ENCODE data around the gene CCT6A.
"Not testable (repeated sequence)": the region's sequence is repeated elsewhere in the genome, so short reads cannot be mapped to it uniquely, and the experiment has no call there.

The CCT6A gene

DNA sequence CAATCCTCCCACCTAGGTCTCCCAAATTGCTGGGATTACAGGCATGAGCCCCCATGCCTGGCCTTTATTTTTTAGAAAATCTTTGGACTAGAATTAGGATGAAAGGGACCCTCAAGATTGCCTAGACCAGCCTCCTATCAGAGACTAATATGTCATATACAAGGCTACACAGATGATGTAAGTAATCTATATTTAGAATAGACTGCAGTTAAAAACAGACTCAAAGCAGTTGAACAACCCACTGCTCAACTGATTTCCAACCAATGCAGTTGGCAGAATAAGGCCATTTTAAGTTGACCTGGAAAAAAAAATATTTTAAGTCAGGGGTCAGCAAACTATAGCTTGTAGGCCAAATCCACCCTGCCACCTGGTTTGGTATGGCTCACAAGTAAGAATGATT lies 28.1 kb upstream of the CCT6A start:
- no peak for DNase-seq (ENCODE audit: low spot score)
- in situ Hi-C loops (cut with MboI; ENCODE audit: low pct_unique_long_range_greater_than_20kb, low sequenced_read_pairs, unreplicated experiment), result no loop called here
- TF ChIP-seq, protein P1, sequence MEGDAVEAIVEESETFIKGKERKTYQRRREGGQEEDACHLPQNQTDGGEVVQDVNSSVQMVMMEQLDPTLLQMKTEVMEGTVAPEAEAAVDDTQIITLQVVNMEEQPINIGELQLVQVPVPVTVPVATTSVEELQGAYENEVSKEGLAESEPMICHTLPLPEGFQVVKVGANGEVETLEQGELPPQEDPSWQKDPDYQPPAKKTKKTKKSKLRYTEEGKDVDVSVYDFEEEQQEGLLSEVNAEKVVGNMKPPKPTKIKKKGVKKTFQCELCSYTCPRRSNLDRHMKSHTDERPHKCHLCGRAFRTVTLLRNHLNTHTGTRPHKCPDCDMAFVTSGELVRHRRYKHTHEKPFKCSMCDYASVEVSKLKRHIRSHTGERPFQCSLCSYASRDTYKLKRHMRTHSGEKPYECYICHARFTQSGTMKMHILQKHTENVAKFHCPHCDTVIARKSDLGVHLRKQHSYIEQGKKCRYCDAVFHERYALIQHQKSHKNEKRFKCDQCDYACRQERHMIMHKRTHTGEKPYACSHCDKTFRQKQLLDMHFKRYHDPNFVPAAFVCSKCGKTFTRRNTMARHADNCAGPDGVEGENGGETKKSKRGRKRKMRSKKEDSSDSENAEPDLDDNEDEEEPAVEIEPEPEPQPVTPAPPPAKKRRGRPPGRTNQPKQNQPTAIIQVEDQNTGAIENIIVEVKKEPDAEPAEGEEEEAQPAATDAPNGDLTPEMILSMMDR (IDR thresholded peaks at IDR 0.05; ENCODE audit: extremely low read depth, insufficient read depth, missing control alignments), result no peak

GRCh38 chr7:56026538-56026937 lies 25.0 kb upstream of the CCT6A start:
- in situ Hi-C loops (cut with MboI; ENCODE audit: low pct_unique_long_range_greater_than_20kb, low sequenced_read_pairs, unreplicated experiment), result no loop called here
- no peak for DNase-seq (ENCODE audit: low spot score)
- TF ChIP-seq, protein P1 (IDR thresholded peaks at IDR 0.05; ENCODE audit: extremely low read depth, insufficient read depth, missing control alignments), result no peak

DNA sequence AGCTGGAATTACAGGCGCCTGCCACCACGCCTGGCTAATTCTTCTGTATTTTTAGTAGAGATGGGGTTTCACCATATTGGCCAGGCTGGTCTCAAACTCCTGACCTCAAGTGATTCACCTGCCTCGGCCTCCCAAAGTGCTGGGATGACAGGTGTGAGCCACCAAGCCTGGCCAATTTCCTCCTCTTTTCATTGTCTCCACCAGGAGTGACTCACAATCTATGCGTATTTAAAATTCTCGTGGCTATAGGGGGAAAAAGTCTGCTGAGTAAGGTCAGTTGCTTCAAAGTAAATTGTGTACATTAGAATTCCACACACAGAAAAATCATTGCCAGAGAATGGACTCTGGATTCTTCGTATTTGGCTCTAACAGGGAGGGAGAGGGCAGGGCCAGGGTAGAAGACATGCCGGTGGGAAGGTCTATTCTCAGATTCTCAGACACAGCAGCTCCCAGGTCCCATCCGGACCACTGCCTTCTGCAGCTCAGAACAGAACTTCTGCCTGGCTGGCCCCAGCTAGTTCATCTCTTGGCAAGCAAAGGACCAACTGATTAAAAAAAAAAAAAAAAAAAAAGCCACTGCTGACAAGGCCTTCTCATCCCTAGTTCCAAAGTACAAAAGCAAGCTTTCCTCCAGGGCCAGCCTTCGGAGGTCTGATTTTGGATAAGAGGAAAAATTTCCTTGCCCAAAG lies 22.5 kb upstream of the CCT6A start:
- in situ Hi-C loops (cut with MboI; ENCODE audit: low pct_unique_long_range_greater_than_20kb, low sequenced_read_pairs, unreplicated experiment), result no loop called here
- TF ChIP-seq, protein P1 (IDR thresholded peaks at IDR 0.05; ENCODE audit: extremely low read depth, insufficient read depth, missing control alignments), result no peak
- no peak for DNase-seq (ENCODE audit: low spot score)

DNA sequence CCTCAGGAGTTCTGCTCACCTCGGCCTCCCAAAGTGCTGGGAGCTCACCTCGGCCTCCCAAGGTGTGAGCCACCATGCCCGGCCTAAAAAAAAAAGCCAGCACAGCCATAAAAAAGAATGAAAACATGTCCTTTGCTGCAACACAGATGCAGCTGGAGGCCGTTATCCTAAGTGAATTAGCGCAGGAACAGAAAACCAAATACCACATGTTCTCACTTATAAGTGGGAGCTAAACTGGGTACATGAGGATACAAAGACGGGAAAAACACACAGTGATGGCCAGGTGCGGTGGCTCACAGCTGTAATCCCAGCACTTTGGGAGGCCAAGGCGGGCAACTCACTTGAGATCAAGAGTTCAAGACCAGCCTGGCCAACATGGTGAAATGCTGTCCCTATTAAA lies 21.2 kb upstream of the CCT6A start:
- TF ChIP-seq, protein P1 (IDR thresholded peaks at IDR 0.05; ENCODE audit: extremely low read depth, insufficient read depth, missing control alignments), result no peak
- in situ Hi-C loops (cut with MboI; ENCODE audit: low pct_unique_long_range_greater_than_20kb, low sequenced_read_pairs, unreplicated experiment), result no loop called here
- no peak for DNase-seq (ENCODE audit: low spot score)

DNA sequence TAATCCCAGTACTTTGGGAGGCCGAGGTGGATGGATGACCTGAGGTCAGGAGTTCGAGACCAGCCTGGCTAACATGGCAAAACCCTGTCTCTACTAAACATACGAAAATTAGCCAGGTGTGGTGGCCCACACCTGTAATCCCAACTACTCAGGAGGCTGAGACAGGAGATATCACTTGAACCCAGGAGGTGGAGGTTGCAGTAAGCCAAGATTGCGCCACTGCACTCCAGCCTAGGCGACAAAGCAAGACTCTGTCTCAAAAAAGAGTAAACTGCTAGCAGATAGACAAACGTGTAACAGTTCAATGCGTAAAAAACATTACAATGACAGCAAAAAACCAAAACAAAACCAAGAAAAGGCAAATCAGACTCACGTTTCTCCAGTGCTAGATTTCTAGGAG lies 20.0 kb upstream of the CCT6A start:
- in situ Hi-C loops (cut with MboI; ENCODE audit: low pct_unique_long_range_greater_than_20kb, low sequenced_read_pairs, unreplicated experiment); DNase-seq (ENCODE audit: low spot score): not testable (repeated sequence)

DNA sequence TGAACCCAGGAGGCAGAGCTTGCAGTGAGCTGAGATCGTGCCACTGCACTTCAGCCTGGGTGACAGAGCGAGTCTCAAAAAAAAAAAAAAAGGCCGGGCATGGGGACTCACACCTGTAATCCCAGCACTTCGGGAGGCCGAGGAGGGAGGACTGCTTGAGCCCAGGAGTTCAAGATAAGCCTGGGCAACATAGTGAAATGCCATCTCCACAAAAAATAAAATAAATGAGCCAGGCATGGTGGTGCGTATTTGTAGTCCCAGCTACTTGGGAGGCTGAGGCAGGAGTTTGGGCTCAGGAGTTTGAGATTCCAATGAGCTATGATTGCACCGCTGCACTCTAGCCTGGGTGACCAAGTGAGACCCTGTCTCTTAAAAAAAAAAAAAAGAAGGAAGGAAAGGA lies 19.0 kb upstream of the CCT6A start:
- DNase-seq (ENCODE audit: low spot score); in situ Hi-C loops (cut with MboI; ENCODE audit: low pct_unique_long_range_greater_than_20kb, low sequenced_read_pairs, unreplicated experiment): not testable (repeated sequence)

DNA sequence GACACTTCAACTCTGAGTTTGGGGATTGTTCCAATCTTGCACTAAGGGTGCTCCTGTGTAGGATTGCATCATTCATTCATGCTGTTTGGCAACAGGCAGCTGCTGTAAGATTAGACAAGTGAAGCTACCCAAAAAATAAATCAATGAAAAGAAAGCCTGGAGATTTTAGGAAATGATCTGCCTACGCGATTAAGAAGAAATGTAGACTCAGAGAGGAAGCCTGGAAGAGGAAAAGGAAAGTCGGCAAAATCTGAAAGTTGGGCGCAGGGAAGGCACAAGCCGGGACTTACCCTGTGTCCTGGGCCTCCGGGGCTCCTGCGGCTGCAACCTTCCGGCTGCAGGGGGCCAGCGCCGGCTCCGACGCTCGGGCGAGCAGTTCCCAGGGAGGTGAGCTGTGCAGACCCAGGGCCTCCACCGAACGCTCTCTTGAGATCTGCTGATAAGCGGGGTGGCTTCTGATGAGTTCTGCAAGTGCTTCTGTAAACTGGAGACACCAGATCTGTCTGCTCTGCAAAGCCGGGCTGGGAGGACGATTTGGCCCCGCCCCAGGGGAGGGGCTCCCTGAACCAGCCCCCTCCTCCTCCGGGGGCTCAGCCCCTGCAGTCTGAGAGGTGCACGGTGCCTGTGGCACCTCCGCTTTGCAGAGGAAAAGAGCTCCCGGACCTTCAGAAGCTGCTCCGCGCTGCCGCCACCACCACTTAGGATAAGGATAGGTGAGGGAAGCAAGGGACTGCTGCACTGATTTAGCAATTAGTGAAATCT lies 17.7 kb upstream of the CCT6A start:
- peak; percentile 87 for DNase-seq (ENCODE audit: low spot score)
- TF ChIP-seq, protein P1 (IDR thresholded peaks at IDR 0.05; ENCODE audit: extremely low read depth, insufficient read depth, missing control alignments), result peak; percentile 26
- in situ Hi-C loops (cut with MboI; ENCODE audit: low pct_unique_long_range_greater_than_20kb, low sequenced_read_pairs, unreplicated experiment), result no loop called here
